CD4-positive, alpha-beta T cell (primary cell): ENCODE measurements around the gene HLA-DRA. TPM values are rescaled to one million over a fixed set of nuclear protein-coding genes. Genes with fewer than 3 reads are reported as not detected.

Experiments
- ATAC-seq: fragments of 200-7000 bp; cut with Tn5 transposase; one replicate; pipeline ENCODE4 v1.10.0; 2022; ENCODE audit warnings: mild to moderate bottlenecking; ENCODE audit not compliant: poor library complexity
- CTCF ChIA-PET: fragments of 350-600 bp; sonication (Branson Sonifier 250); formaldehyde crosslinking; loops from one replicate; lab custom pipeline; 2021; ENCODE audit warnings: antibody characterized with exemption, inconsistent platforms; lab: Charles Lee
- POLR2A ChIA-PET: fragments of 350-600 bp; sonication (Branson Sonifier 250); formaldehyde crosslinking; loops from one replicate; lab custom pipeline; 2021; ENCODE audit warnings: antibody characterized with exemption, inconsistent platforms; lab: Charles Lee
- DNase-seq, 14 experiments: peaks; one replicate each; pipeline ENCODE4 v3.0.0-alpha.2; 2013 to 2020; ENCODE audit warnings: mixed read lengths in 2 of 14
- H3K27ac ChIP-seq, 2 donors: one replicate each; pipeline versions ENCODE4 v1.5.1 to v1.7.0; 2013; ENCODE audit warnings: low read length in 2 of 2, low read depth in 1 of 2, mild to moderate bottlenecking in 1 of 2
- H3K27me3 ChIP-seq, 2 experiments: 1 replicate in 1 of 2; 2 replicates in 1 of 2; pipeline versions ENCODE4 v1.6.1 to v1.7.0; 2013; ENCODE audit warnings: low read length in 2 of 2, control low read depth in 1 of 2, mild to moderate bottlenecking in 1 of 2, moderate library complexity in 1 of 2; ENCODE audit not compliant: insufficient read depth in 2 of 2, control insufficient read depth in 1 of 2
- H3K36me3 ChIP-seq: one replicate; pipeline ENCODE4 v1.6.1; 2013; ENCODE audit warnings: low read length, control low read depth; ENCODE audit not compliant: insufficient read depth
- H3K4me1 ChIP-seq: one replicate; pipeline ENCODE4 v1.6.1; 2013; ENCODE audit warnings: low read length, control low read depth; ENCODE audit not compliant: insufficient read depth
- H3K4me3 ChIP-seq: one replicate; pipeline ENCODE4 v1.5.1; 2013; ENCODE audit warnings: mild to moderate bottlenecking, low read length, moderate library complexity
- H3K9me3 ChIP-seq, 2 experiments: 1 replicate in 1 of 2; 2 replicates in 1 of 2; pipeline versions ENCODE4 v1.6.1 to v1.7.0; 2013; ENCODE audit warnings: low read length in 2 of 2, mild to moderate bottlenecking in 2 of 2, control low read depth in 1 of 2, moderate library complexity in 1 of 2; ENCODE audit not compliant: control insufficient read depth in 1 of 2, insufficient read depth in 1 of 2
- H3K27ac Mint-ChIP-seq: one replicate; pipeline ENCODE4 v1.8.0; 2020; ENCODE audit warnings: mixed read lengths
- H3K27me3 Mint-ChIP-seq: one replicate; pipeline ENCODE4 v1.8.0; 2021; ENCODE audit warnings: mixed read lengths
- H3K36me3 Mint-ChIP-seq: one replicate; pipeline ENCODE4 v1.8.0; 2021; ENCODE audit warnings: low read depth, mixed read lengths
- H3K4me1 Mint-ChIP-seq: one replicate; pipeline ENCODE4 v1.8.0; 2021; ENCODE audit warnings: low read depth, mixed read lengths
- H3K4me3 Mint-ChIP-seq: one replicate; pipeline ENCODE4 v1.8.0; 2020; ENCODE audit warnings: mild to moderate bottlenecking, mixed read lengths
- H3K9me3 Mint-ChIP-seq: one replicate; pipeline ENCODE4 v1.8.0; 2020; ENCODE audit warnings: mixed read lengths
- intact Hi-C, 2 experiments: fragments of 100-400 bp; cut with DNase I in 1 of 2; cut with micrococcal nuclease in 1 of 2; formaldehyde crosslinking; loops; one replicate each; pipeline versions ENCODE4 v1.15.1 to v1.9.0; 2023 to 2025; cut with DNase I, micrococcal nuclease
- total RNA-seq, 174 experiments: library from RNA in 2 of 174; stranded (reverse) in 2 of 174; gene quantifications; one replicate each; pipeline ENCODE4 v1.2.3 and lab custom pipeline; 2021 to 2026
- TF ChIP-seq, protein P1 (sequence below): fragments of 200-600 bp; IDR thresholded peaks from one replicate; pipeline ENCODE4 v1.8.0; 2022; ENCODE audit warnings: antibody characterized with exemption, mild to moderate bottlenecking

HLA-DRA gene
- total RNA-seq, 2 experiments from 2014 or later: 50.3 to 51.0 TPM

DNA sequence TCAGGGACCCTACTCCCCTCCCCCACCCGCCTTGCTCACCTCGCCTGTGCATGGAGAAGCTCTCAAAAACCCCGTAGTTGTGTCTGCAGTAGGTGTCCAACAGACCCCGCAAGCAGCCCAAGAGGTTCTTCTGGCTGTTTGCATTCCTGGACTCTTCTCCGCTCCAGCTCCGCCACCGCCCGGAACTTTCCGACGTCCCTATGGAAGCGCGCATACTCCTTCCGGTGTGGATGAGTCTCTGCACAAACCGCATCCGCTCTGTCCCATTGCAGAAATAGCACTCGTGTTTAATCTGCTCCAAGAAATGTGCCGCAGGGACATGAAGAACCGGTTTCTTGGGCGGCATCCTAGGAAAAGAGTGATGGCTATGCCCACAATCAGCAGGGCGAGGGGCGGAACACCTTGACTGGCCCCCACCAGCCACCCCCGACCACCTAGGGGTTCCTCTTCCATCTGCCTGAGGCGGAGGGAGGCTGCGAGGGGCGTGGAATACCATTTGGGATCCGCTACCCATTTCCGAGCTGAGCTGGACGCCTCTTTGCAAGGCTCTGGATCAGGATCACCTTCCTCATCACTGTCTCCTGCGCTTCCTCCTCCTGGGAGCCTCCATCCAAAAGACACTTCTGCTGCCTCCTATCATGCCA, 20.2 kb downstream of the HLA-DRA start:
- no peak overlapping the region for H3K27ac Mint-ChIP-seq
- ATAC-seq (no peak), DNase-seq (no peak)
- CTCF ChIA-PET: no interaction called here
- no peak overlapping the region for H3K4me3 Mint-ChIP-seq
- H3K9me3 ChIP-seq: peaks cover 0 to 4% of the 10 kb centered on the region in 2 experiments
- H3K4me3 ChIP-seq: no peak overlapping the region
- POLR2A ChIA-PET: no interaction called here
- H3K9me3 Mint-ChIP-seq: peaks cover under 1% of the 10 kb centered on the region
- H3K36me3 Mint-ChIP-seq: no peaks in the 10 kb centered on the region
- no peak overlapping the region for H3K27ac ChIP-seq
- TF ChIP-seq, protein P1, sequence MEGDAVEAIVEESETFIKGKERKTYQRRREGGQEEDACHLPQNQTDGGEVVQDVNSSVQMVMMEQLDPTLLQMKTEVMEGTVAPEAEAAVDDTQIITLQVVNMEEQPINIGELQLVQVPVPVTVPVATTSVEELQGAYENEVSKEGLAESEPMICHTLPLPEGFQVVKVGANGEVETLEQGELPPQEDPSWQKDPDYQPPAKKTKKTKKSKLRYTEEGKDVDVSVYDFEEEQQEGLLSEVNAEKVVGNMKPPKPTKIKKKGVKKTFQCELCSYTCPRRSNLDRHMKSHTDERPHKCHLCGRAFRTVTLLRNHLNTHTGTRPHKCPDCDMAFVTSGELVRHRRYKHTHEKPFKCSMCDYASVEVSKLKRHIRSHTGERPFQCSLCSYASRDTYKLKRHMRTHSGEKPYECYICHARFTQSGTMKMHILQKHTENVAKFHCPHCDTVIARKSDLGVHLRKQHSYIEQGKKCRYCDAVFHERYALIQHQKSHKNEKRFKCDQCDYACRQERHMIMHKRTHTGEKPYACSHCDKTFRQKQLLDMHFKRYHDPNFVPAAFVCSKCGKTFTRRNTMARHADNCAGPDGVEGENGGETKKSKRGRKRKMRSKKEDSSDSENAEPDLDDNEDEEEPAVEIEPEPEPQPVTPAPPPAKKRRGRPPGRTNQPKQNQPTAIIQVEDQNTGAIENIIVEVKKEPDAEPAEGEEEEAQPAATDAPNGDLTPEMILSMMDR: no peak
- intact Hi-C loops: no loop called here
- H3K27me3 ChIP-seq: peaks cover 15 to 24% of the 10 kb centered on the region in 2 experiments
- H3K27me3 Mint-ChIP-seq: peaks cover 61% of the 10 kb centered on the region
- H3K4me1 ChIP-seq: peaks cover 10% of the 10 kb centered on the region
- no peaks in the 10 kb centered on the region for H3K36me3 ChIP-seq
- no peaks in the 10 kb centered on the region for H3K4me1 Mint-ChIP-seq

DNA sequence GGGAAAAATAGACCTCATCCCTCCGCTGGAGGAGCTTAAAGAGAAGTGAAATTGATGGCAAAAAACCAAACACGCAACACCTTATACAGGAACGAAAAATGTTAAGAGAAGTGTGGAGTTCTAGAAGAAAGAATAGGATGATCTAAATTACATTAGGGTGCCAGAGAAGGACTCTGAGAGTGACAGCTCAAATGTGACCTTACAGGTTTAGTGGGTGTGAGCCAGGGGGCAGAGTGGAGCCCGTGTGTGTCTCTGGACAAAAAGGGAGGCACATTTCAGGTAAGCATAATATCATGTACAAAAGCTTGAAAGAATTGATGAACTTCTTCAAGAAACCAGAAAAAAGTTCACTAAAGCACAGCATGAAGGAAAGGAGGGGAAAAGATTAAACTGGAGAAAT, 20.8 kb downstream of the HLA-DRA start:
- no peaks in the 10 kb centered on the region for H3K4me1 Mint-ChIP-seq
- no peak overlapping the region for H3K4me3 Mint-ChIP-seq
- ATAC-seq (no peak), DNase-seq (peak in 4 of 14 experiments; percentile 5 to 38 (median 22))
- peaks cover 10% of the 10 kb centered on the region for H3K4me1 ChIP-seq
- no peaks in the 10 kb centered on the region for H3K36me3 Mint-ChIP-seq
- peaks cover 2% of the 10 kb centered on the region for H3K9me3 Mint-ChIP-seq
- CTCF ChIA-PET: no interaction called here
- H3K36me3 ChIP-seq: no peaks in the 10 kb centered on the region
- H3K27me3 ChIP-seq: peaks cover 15 to 24% of the 10 kb centered on the region in 2 experiments
- no peak overlapping the region for H3K4me3 ChIP-seq
- intact Hi-C loops: no loop called here
- H3K27ac ChIP-seq: no peak overlapping the region
- peaks cover 0 to 5% of the 10 kb centered on the region in 2 experiments for H3K9me3 ChIP-seq
- H3K27ac Mint-ChIP-seq: no peak overlapping the region
- POLR2A ChIA-PET: no interaction called here
- TF ChIP-seq, protein P1: no peak
- peaks cover 65% of the 10 kb centered on the region for H3K27me3 Mint-ChIP-seq

DNA sequence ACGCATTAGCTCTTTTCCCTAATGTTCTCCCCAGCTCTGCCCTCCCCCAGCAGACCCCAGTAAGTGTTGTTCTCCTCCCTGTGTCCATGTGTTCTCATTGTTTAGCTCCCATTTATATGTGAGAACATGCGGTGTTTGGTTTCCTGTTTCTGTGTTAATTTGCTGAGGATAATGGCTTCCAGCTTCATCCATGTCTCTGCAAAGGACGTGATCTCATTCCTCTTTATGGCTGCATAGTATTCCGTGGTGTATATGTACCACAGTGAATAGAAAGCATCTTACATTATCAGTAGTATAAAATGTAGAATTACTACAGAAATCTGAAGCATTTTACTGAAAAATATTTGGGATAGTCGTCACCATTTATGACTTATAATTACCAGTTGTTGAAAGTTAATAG, 21.8 kb downstream of the HLA-DRA start:
- ATAC-seq: no peak
- Mint-ChIP-seq H3K27ac (no peak overlapping the region), H3K27me3 (peaks cover 61% of the 10 kb centered on the region), H3K9me3 (peaks cover 3% of the 10 kb centered on the region), H3K36me3 (no peaks in the 10 kb centered on the region), H3K4me3 (no peak overlapping the region), H3K4me1 (no peaks in the 10 kb centered on the region)
- Histone ChIP-seq H3K4me1 (peaks cover 10% of the 10 kb centered on the region), H3K27me3 (peaks cover 15 to 24% of the 10 kb centered on the region in 2 experiments), H3K27ac (no peak overlapping the region), H3K9me3 (peaks cover 0 to 5% of the 10 kb centered on the region in 2 experiments), H3K4me3 (no peak overlapping the region), H3K36me3 (no peaks in the 10 kb centered on the region)
- ChIA-PET POLR2A (no interaction called here), CTCF (no interaction called here)
- DNase-seq: no peak
- intact Hi-C loops: no loop called here
- TF ChIP-seq, protein P1: no peak
